ENCODE data around the gene UROC1.

- no peak for TF ChIP-seq SP1 (IDR thresholded peaks at IDR 0.05)
- no peak for TF ChIP-seq ELF4 (IDR thresholded peaks at IDR 0.05)
- no peak for TF ChIP-seq ARNT (IDR thresholded peaks at IDR 0.05)
- no peak for TF ChIP-seq TARDBP (IDR thresholded peaks at IDR 0.05)
- no peak for TF ChIP-seq L3MBTL2 (conservative IDR thresholded peaks at IDR 0.05)
- TF ChIP-seq BHLHE40 (IDR thresholded peaks at IDR 0.05; ENCODE audit: borderline replicate concordance), result no peak
- no peak for TF ChIP-seq SUZ12 (IDR thresholded peaks at IDR 0.05)
- no peak for TF ChIP-seq FOXM1 (IDR thresholded peaks at IDR 0.05; ENCODE audit: borderline replicate concordance)
- TF ChIP-seq FOXA1 (IDR thresholded peaks at IDR 0.05), result no peak
Measured at GRCh38 chr3:126439968-126440708, 77.4 kb downstream of the UROC1 start.
